Activated CD4-positive, alpha-beta T cell treated with anti-CD3 and anti-CD28 coated beads, Interleukin-2, Interleukin-4, amounts not matched to agents 100 ng/mL and 50 ng/mL, durations not matched to agents 16 hours and 8 hours (primary cell): ENCODE results near the gene HS1BP3.
A peak's percentile ranks its signal among the peaks of the same experiment; 100 is the strongest.

ENCODE experiments used
- DNase-seq: peaks from one replicate; pipeline ENCODE4 v3.0.0-alpha.2; 2020; ENCODE audit warnings: low spot score

HS1BP3 gene

DNA sequence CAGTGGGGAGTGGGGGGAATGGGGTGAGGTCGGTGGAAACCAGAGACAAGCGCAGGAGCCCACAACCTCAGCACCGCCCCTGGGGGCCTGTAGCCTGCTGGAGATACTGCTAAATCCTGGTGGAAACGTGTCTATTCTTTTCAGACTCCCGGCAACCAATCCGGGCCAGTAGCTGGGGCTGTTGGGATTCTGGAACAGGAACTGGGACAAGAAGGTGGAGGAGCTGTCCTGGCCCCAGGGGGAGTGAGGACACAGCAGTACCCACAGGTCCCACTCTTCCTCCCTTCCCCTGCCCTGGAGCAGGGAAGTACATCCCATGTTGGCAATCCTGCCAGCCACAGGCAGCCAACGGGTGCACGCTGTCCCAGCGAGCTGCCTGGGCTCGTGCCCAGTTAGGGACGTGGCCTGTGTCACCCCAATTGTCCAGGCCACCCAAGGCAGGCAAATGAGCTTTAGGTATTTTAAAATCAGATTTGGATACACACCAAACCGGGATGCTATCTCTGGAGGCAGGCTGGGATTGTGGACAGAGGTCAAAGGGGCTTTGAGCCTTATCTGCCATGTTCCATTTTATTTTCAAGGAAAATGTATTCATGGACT lies 51.8 kb downstream of the HS1BP3 start:
- DNase-seq = no peak

GRCh38 chr2:20597860-20598183 lies 53.1 kb downstream of the HS1BP3 start:
- DNase-seq = no peak

DNA sequence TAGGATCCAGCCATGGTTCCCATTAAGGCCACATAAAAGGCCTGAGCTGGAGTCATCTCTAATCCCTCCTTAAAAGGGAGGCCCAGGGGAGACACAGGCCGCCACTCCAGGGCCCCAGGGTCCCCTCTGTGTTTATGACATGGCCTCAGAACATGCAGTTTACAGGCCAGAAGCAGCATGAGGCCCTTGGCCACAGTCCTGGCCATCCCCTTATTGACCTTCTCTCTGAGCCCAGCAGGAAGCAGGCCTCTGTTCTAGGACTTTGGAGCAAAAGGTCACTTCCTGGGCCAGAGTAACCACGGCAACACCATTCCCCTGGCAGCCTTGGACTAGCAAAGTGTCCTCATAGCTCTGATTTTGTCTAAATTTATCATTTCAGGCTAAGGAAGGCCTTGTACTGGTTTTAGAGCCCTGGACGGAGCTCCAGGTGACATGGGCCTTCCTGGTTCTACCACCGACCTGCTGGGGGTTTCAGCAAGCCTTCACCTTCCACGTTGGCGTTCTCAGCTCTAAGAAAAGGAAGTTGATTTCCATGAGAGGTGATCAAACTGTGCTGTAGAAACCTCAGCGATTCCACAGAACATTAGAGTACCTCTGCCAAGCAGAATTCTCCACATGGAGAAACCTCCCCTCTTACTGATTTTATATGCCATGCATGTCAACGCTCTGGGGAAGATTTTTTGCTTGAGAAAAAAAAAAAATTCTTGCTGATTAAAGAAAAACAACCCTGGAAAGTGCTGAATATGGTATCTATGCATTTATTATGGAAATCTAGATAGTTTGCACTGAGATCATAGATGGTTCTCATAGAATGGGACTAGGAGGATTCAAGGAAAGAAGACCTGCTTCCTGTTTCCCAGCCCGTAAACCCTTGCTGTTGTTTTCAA lies 53.7 kb downstream of the HS1BP3 start:
- DNase-seq = no peak

GRCh38 chr2:20596193-20596972 lies 54.5 kb downstream of the HS1BP3 start:
- DNase-seq = no peak

DNA sequence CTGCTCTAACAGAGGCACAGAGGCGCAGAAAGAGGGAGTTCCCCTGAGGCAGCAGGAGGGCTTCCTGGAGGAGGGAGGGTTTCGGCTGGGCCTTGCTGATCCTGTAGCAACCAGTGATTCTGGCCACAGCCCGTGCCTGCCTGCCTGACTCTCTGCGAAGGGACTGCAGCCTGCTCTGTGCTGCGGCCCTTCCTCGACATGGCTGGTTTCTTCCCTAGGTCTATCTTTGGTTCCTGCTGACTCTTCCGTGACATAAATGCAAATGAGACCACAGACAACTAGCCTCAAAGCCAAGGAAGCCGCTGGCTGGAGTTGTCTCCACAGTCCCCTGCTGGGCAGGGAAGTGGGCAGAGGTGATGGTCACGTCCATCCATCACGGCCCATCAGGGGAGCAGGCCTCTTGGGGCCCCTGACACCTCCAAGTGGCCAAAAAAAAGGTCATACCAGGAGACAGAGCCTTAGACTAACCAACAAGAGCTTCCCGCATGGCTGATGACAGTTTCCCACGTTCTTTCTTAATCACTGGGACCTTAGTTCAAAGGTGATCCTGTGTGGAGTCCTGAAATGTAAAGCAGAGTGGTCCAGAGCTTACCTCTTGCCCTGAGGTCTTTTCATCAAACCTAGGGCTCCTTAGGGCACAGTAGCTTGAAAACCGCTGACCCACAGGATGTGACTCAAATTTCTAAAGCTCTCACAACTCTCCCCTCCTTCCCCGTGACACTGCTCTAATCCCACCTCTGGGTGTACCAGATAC lies 55.3 kb downstream of the HS1BP3 start:
- DNase-seq = peak; percentile 40

DNA sequence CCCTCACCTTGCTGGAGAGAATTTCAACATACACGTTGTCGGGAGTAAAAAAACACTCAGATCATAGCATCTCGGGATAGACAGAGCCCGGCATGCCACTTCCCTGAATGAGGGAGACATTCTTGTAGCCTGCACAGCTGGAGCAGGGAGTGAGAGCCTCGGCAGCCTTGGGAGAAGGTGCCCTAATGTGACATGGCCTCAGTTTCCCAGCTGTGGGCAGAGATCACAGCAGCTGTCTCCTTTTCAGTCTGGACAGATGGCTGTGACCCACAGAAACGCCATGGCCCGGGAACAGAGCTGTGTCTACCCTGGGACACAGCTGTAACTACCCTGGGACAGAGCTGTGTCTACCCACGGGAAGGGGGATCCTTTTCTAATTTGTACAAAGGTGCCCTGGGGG lies 55.9 kb downstream of the HS1BP3 start:
- no peak for DNase-seq

DNA sequence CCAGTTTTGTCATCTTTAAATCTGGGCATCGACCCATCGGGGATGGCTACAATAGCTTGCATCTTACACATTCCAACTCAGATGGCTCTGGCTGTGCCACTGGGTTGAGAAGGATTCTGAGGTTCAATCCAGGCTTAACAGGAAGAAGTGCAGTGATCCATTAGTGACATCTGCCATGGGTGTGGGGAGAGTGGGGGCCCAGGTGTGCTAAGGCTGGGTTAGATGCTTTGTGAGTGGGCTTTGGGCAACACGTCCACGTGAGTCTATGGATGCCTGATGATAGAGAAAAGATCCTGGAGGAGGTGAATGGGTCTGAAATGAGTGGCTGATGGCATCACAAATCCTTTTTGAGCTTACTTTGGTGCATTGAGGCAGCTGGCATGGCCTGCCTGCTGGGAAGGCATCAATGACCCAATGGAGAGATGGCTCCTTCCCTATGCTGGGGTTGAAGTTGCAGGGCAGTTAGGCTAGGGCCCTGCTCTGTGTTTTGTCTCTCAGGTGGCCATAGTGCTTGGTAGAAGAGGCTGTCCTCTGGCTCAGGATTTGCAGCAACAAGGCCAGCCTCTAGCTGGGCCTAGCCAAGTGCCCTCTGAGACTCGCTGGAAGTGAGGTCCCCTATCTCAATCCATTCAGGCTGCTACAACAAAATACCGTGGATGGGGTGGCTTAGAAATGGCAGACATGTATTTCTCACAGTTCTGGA lies 56.7 kb downstream of the HS1BP3 start:
- DNase-seq = no peak

DNA sequence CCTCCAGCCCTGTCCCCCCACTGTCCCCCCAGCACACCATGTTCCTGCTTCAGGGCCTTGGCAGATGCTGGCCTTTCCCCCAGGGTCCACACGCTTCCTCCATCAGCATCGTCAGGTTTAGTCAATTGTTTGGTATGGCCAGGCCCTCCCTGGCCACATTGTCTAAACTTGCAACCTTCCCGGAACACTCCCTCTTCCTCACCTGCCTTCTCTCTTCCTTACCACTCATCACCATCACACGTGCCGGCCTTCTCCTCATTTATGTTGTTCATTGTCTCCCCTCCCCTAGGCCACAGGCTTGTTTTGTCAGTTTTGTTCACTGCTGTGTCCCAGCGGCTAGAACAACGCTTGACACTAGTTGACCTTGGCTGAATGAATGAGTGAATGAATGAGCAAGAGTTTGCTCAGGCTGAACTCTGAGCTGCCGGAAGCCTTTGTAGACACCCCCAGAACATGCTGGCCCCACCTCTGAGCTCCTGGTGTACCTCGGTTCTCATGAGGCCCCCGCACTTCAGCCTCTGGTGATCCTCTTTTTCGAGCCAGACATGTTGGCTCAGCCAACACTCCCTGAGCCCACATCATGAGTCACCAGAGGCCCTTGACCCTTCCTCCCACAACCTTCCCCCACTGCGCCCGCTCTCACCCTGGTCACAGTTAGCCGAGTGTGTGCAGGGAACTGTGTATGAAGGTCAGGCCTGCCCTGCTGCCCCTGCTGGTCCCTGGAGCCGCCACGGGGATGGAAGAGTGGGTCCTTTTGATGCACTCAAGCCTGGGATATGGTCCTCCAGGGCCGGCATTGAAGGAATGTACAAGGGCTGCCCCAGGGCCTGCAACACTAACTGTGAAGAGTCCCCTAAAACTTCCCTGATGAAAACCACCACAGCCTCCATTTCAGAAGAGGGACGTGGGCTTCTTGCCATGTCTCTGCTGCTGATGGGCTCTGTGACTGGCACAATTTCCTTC lies 57.5 kb downstream of the HS1BP3 start:
- DNase-seq = no peak

- no peak for DNase-seq
These were observed 58.5 kb downstream of the HS1BP3 start for GRCh38 chr2:20592106-20593071.

DNA sequence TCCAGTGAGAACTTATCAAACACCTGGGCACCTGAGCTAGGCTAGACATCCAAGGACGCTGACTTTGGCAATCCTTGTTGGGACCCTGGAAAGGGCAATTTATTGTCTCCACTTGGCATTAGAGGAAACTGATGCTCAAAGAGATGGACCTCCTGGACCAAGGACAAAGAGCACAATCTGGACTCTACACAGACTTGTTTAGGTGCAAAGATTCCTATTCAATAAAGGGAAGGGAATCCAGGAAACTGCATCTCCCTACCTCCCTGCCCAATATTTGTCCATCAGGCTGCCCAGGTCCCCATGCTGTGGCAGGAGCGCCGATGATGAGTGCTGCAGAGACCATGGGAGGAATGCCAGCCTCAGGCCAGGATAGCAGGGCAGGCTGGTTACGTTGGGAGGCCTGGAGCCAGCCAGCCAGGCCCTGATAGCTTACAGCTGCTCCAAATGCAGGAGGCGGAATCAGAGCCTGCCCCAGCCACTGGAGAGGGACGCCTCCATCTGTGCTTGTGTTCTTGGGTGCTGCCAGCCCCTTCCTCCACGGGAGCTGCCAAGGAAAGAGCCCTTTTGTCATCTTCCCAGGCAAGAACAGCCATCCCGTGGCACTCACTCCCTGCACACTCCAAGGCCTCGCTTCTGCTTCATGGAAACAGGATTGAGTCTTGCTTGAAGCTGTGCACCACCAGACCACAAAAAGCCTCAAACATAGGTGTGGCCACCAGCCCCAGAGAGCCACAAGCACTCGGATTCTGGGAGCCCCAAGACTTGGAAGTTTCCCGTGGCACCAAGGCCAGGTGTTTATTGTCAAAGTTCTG lies 60.0 kb downstream of the HS1BP3 start:
- DNase-seq = no peak

DNA sequence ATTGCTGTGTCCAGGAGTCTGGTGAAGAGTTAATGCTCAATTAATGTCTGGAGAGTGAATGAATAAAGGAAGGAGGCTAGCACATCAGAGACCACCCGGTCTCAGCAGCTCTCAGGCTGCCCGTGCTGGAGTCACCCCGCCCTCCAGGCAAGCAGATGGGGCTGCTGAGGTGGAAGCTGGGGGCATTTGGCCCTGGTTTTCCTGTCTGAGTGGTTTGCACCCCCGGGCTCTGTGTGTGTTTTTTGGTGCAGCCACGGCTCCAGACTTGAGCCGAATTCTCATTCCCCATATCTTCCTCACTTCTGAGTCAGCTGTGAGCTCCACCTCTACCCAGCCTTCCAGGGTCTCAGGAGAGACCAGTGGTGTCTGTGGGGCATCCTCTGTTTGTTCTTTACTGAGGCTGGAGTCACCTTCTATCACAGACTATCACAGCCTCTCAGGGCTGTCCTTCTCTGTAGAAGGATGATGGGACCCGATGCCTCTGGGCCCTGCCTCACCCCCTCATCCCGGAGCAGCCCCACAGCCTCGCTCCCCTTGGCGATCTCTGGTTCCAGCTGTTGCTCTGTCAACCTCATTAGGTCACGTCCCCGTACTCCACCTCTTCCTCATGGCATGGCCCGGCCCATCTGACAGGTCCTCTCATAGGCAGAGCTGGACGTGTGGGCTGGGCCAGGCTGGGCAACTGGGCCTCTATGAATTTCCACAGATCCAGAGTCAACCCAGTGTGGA lies 60.8 kb downstream of the HS1BP3 start:
- no peak for DNase-seq

DNA sequence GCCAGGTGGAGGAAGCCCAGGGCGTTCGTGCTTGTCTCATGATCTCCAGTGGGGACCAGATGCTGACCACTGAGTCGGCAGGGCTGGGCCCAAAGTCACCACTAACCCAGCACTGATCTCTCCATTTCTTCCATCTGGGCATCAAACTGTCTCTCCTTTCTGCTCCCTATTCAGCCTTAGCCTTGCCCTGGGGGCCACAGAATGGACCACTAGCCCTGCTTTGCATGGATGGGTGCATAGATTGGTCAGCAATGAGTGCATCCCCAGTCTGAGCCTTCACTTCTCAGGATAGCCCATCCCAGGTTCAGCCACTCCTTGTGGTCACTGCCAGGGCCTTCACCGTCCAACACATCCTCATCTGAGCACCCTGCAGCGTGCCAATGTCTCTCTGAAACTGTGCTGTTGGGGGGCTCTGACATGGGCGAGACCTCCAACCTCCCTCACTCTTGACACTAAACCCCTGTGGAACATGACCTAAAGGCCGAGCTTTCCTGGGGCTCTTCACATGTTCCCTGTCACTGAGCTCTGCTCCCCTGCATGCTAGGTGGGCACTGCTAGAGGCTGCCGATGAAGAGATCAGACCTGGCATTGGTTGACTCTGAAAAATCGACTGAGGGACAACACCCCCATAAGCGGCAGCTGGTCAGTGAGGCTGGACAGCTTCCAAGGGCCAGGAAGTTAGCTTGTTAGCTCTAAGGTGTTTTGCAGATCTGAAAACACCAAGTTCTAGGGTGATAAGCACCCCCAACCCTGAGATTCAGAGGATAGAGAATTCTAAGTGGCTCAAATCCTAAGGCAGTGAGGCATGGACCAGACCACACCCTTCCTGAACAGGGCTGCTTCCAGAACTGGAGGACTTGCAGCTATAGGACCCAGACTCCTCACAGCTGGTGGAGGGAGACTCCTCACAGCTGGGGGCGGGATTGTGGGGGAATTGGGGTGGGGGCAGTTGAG lies 61.7 kb downstream of the HS1BP3 start:
- no peak for DNase-seq

DNA sequence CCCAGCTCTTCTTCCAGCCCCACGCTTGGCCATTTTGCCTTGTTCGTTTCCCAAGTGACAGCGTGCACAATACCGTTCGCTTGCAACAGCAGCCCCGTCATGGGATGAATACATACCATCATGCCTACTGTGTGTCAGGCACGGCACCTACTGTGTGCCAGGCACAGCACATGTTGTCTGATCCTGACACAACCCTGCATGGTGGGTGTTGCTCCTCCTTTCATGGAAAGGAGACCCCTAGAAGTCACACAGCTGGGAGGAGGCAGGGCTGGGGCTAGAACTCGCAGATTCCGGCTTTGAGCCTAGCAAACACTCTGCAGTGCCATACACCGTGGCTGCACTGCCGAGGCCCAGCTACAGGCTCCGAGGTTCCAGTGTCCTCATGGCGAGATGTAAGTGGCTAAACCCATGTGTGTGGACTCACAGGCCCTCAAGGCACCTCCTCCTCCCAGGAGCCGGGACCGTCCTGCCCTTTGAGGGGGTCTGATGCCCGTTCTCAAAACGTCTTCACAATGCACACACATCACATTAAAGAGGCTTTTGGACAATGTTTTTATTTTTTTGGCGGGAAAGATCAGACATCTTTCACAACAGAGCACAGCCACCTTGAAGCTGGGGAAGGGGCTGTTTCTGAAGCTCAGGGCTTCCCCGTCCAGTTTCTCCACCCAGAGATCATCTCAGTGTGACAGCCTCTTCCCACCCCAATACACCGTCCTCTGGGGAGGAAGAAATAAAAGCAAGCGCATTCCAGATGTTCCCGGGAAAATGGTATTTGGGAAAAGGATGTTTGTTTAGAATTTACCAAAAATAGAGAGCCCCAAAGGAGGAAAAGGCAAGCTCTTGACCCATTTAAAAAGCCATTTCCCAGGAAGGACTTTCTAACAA lies 64.9 kb downstream of the HS1BP3 start:
- DNase-seq = no peak

- DNase-seq = no peak
These were observed 65.6 kb downstream of the HS1BP3 start for GRCh38 chr2:20585359-20585709.
